ENCODE results near the gene OR6K6. TPM values are rescaled to one million over a fixed set of nuclear protein-coding genes. Genes with fewer than 3 reads are reported as not detected.

Gene OR6K6
- total RNA-seq: not detected in 2 replicates

GRCh38 chr1:158754420-158754819 is at the start of gene OR6K6:
Gene OR6K6 (plus strand): TSS chr1:158754720. CDS start chr1:158754888, 168 bp downstream.

GRCh38 chr1:158720620-158721019 is 33.9 kb upstream of the OR6K6 start, which contains the start of gene OR6K3:
Gene OR6K3 (minus strand): TSS chr1:158720720. CDS start chr1:158718115, 2,605 bp downstream.

GRCh38 chr1:158771950-158772866 is 17.7 kb downstream of the OR6K6 start, which contains the start of gene OR6N1:
Gene OR6N1 (minus strand): TSS chr1:158772195. CDS start chr1:158766682, 5,513 bp downstream.

GRCh38 chr1:158781104-158781503 is 26.6 kb downstream of the OR6K6 start, which contains the start of gene OR6N2:
Gene OR6N2 (minus strand): TSS chr1:158781204. CDS start chr1:158777635, 3,569 bp downstream.

Other genes starting within 250 kb of the OR6K6 start
- not detected in 2 replicates for gene OR6Y1, start 200.3 kb upstream of the OR6K6 start, total RNA-seq
- gene OR6P1, start 184.1 kb upstream of the OR6K6 start, total RNA-seq: not detected in 2 replicates
- not detected in 2 replicates for gene OR10X1, start 174.8 kb upstream of the OR6K6 start, total RNA-seq
- not detected in 2 replicates for gene OR10Z1, start 149.5 kb upstream of the OR6K6 start, total RNA-seq
- not detected in 2 replicates for gene SPTA1, start 68.0 kb upstream of the OR6K6 start, total RNA-seq
- gene OR6K2, start 54.1 kb upstream of the OR6K6 start, total RNA-seq: not detected in 2 replicates
- gene OR6K3, start 34.0 kb upstream of the OR6K6 start, total RNA-seq: not detected in 2 replicates
- gene OR6N1, start 17.5 kb downstream of the OR6K6 start, total RNA-seq: not detected in 2 replicates
- gene OR6N2, start 26.5 kb downstream of the OR6K6 start, total RNA-seq: not detected in 2 replicates
- not detected in 2 replicates for gene MNDA, start 76.6 kb downstream of the OR6K6 start, total RNA-seq
- 0.21 TPM in 1 of 2 replicates, not detected in the other for gene PYHIN1, start 176.8 kb downstream of the OR6K6 start, total RNA-seq